Kidney (tissue), 14 donors: ENCODE data around the gene GPBAR1. TPM values are rescaled to one million over a fixed set of nuclear protein-coding genes. Genes with fewer than 3 reads are reported as not detected.
"Not testable (repeated sequence)": the region's sequence is repeated elsewhere in the genome, so short reads cannot be mapped to it uniquely, and the experiment has no call there.

ENCODE experiments used
- DNase-seq, 5 donors: peaks; one replicate each; pipeline ENCODE4 v3.0.0-alpha.2; 2013 to 2020
- FAIRE-seq: peaks from 2 replicates; lab custom pipeline; 2012; peaks lifted over from hg19 to GRCh38; lab: Jason Lieb, UNC
- H3K27ac ChIP-seq, 2 donors: one replicate each; pipeline ENCODE4 v1.7.0; 2013; ENCODE audit warnings: low read depth in 2 of 2, low read length in 2 of 2, inconsistent platforms in 1 of 2
- H3K27me3 ChIP-seq: one replicate; pipeline ENCODE4 v1.7.1; 2013; ENCODE audit warnings: low read length, inconsistent platforms; ENCODE audit not compliant: control insufficient read depth, insufficient read depth
- H3K36me3 ChIP-seq, 3 donors: one replicate each; pipeline versions ENCODE4 v1.7.0 to v1.7.1; 2013; ENCODE audit warnings: low read length in 3 of 3, control low read depth in 1 of 3, inconsistent platforms in 1 of 3; ENCODE audit not compliant: insufficient read depth in 3 of 3, control insufficient read depth in 2 of 3
- H3K4me1 ChIP-seq, 3 donors: one replicate each; pipeline versions ENCODE4 v1.7.0 to v1.7.1; 2013; ENCODE audit warnings: low read length in 3 of 3, inconsistent platforms in 1 of 3, low read depth in 1 of 3; ENCODE audit not compliant: control insufficient read depth in 2 of 3, insufficient read depth in 2 of 3
- H3K4me3 ChIP-seq, 3 donors: one replicate each; pipeline versions ENCODE4 v1.7.0 to v1.8.1; 2013; ENCODE audit warnings: low read length in 3 of 3, control low read depth in 1 of 3, inconsistent platforms in 1 of 3
- H3K9ac ChIP-seq, 3 donors: one replicate each; pipeline versions ENCODE4 v1.7.0 to v1.7.1; 2013; ENCODE audit warnings: low read length in 3 of 3, control low read depth in 1 of 3, inconsistent platforms in 1 of 3
- H3K9me3 ChIP-seq, 3 donors: one replicate each; pipeline versions ENCODE4 v1.7.0 to v1.7.1; 2013; ENCODE audit warnings: low read length in 3 of 3, control low read depth in 1 of 3, inconsistent platforms in 1 of 3; ENCODE audit not compliant: control insufficient read depth in 2 of 3, insufficient read depth in 1 of 3
- intact Hi-C: fragments of 100-400 bp; cut with DNase I; formaldehyde crosslinking; loops from one replicate; pipeline ENCODE4 v1.11.1; 2022
- polyA plus RNA-seq: library from polyadenylated mRNA; stranded (reverse); fragments of 350-450 nt; fragmentation: Illumina TruSeq; extraction: RNeasy Lipid Tissue Mini Kit (QIAGEN cat#74804); gene quantifications from one replicate; pipeline ENCODE4 v1.2.3, GENCODE V29; 2014; ENCODE audit warnings: low read depth, low replicate concordance; ENCODE audit not compliant: insufficient read depth
- total RNA-seq: library from RNA; stranded (reverse); fragmentation: NEBNext Ultra II Directional; extraction: Animal tissue kit (Norgen Biotek cat#: 25700); gene quantifications from one replicate; pipeline ENCODE4 v1.2.1, GENCODE V29; 2021
- TF ChIP-seq, protein P1 (sequence below): IDR thresholded peaks from 3 replicates; pipeline ENCODE4 v1.5.1; 2012; ENCODE audit warnings: mild to moderate bottlenecking, moderate library complexity, borderline replicate concordance; ENCODE audit not compliant: insufficient read depth; ENCODE audit errors: extremely low read depth
- donor health status: control.
- donor health status: control.
- donor health status: control.
- donor health status: control.
- donor health status: control.
- donor health status: DM: yes; HTN: yes; CAD: no.
- donor health status: Normal renal cell carcinoma (clear cell type).

The GPBAR1 gene
- total and polyA plus RNA-seq, 2 donors from 2014 or later: 3.2 to 6.0 TPM

DNA sequence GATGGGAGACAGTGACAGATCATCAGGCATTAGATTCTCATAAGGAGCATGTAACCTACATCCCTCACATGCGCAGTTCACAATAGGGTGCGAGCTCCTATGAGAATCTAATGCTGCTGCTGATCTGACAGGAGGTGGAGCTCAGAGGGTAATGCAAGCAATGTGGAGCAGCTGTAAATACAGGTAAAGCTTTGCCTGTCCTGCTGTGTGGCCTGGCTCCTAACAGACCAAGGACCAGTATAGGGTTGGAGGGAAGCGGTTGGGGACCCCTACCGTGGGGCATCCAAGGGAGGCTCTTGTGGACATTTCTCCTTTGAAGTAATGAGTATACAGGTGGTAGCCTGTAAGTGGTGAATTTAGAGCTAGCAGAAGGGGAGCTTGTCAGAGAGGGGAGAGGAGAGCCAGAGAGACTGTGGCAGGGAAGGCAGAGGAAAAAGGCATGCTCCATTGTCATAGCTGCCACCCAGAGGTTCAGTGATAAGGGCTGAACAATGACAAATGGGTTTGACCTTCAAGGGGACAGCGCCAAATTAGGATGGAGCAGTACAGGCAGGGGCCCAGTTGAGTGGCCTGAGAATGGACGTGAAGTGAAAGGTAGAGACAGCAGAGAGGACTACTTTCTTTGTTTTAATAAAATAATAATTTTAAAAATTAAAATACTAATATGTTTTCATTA, 46.7 kb downstream of the GPBAR1 start:
- TF ChIP-seq, protein P1, sequence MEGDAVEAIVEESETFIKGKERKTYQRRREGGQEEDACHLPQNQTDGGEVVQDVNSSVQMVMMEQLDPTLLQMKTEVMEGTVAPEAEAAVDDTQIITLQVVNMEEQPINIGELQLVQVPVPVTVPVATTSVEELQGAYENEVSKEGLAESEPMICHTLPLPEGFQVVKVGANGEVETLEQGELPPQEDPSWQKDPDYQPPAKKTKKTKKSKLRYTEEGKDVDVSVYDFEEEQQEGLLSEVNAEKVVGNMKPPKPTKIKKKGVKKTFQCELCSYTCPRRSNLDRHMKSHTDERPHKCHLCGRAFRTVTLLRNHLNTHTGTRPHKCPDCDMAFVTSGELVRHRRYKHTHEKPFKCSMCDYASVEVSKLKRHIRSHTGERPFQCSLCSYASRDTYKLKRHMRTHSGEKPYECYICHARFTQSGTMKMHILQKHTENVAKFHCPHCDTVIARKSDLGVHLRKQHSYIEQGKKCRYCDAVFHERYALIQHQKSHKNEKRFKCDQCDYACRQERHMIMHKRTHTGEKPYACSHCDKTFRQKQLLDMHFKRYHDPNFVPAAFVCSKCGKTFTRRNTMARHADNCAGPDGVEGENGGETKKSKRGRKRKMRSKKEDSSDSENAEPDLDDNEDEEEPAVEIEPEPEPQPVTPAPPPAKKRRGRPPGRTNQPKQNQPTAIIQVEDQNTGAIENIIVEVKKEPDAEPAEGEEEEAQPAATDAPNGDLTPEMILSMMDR: no peak
- Histone ChIP-seq H3K4me3 (no peak overlapping the region), H3K27me3 (no peaks in the 10 kb centered on the region), H3K27ac (no peak overlapping the region), H3K9me3 (no peaks in the 10 kb centered on the region), H3K9ac (no peak overlapping the region), H3K4me1 (peaks cover 0 to 8% (median 5%) of the 10 kb centered on the region in 3 donors), H3K36me3 (no peaks in the 10 kb centered on the region)
- intact Hi-C loops: loop anchor here (10.0 kb wide), 1 partner anchor 47 kb away; the partner anchor contains the start of gene CATIP
- DNase-seq (no peak), FAIRE-seq (no peak)

DNA sequence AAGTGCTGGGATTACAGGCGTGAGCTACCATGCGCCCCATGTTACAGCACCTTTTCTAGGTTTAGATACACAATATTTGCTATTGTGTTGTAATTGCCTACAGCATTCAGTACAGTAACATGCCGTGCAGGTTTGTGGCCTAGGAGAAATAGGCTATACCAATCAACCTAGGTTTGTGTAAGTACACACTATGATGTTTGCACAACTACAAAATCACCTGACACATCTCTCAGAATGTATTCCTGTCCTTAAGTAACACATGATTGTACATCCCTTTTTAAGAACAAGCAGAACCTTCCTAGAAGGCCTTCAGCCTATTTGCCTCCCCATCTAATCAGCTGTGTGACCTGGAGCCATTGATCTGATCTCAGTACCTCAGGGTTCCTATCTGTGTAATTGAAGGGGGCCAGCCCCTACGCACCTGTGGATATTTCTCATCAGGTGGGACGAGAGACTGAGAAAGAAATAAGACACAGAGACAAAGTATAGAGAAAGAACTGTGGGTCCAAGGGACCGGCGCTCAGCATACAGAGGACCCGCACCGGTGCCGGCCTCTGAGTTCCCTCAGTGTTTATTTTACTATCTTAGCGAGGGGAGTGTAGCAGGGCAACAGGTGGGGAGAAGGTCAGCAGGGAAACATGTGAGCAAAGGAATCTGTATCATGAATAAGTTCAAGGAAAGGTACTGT, 50.2 kb downstream of the GPBAR1 start:
- TF ChIP-seq, protein P1: no peak
- no peak for FAIRE-seq
- H3K27me3 ChIP-seq: no peaks in the 10 kb centered on the region
- intact Hi-C loops: no loop called here
- DNase-seq: no peak
- no peak overlapping the region for H3K27ac ChIP-seq
- no peaks in the 10 kb centered on the region for H3K9me3 ChIP-seq
- H3K4me1 ChIP-seq: peaks cover 0 to 8% (median 5%) of the 10 kb centered on the region in 3 donors
- H3K4me3 ChIP-seq: no peak overlapping the region
- no peaks in the 10 kb centered on the region for H3K36me3 ChIP-seq
- peak overlapping the region in 1 of 3 donors; percentile 34 for H3K9ac ChIP-seq

DNA sequence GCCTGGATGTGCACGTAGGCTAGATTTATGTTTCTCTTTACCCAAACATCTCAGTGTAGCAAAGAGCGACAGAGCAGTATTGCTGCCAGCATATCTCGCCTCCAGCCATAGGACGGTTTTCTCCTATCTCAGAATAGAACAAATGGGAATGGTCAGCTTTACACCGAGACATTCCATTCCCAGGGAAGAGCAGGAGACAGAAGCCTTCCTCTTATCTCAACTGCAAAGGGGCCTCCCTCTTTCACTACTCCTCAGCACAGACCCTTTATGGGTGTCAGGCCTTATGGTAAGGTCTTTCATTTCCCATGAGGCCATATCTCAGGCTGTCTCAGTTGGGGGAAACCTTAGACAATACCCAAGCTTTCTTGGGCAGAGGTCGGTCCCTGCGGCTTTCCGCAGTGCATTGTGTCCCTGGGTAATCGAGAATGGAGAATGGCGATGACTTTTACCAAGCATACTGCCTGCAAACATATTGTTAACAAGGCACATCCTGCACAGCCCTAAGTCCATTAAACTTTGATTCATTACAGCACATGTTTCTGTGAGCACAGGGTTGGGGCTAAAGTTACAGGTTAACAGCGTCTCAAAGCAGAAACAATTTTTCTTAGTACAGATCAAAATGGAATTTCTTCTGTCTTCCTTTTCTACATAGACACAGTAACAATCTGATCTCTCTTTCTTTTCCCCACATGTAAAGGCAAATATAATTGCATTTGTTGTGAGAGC, 50.9 kb downstream of the GPBAR1 start:
- H3K9me3 ChIP-seq, H3K36me3 ChIP-seq, H3K27me3 ChIP-seq, H3K4me3 ChIP-seq, H3K9ac ChIP-seq, intact Hi-C loops, H3K4me1 ChIP-seq, FAIRE-seq: not testable (repeated sequence)
- peak in 1 of 5 donors; percentile 58 for DNase-seq
- peak overlapping the region in 1 of 2 donors; percentile 43 for H3K27ac ChIP-seq
